ENCODE results near the gene TRAPPC4.
"Not testable (repeated sequence)": the region's sequence is repeated elsewhere in the genome, so short reads cannot be mapped to it uniquely, and the experiment has no call there.

TRAPPC4 gene

GRCh38 chr11:119052163-119052814 lies 33.7 kb downstream of the TRAPPC4 start:
- H3K27me3 ChIP-seq (replicated peaks) = no peaks in the 10 kb centered on the region
- no peak for TF ChIP-seq CTCF (IDR thresholded peaks at IDR 0.05; ENCODE audit: low read depth, low read length, missing control alignments)
- in situ Hi-C loops (cut with HindIII; ENCODE audit: low pct_ligation_motif_present, low sequenced_read_pairs) = no loop called here
- no peak overlapping the region for H3K27ac ChIP-seq
- peaks cover 79% of the 10 kb centered on the region for H3K36me3 ChIP-seq (replicated peaks)
- no peak for DNase-seq
- no peak overlapping the region for H3K4me3 ChIP-seq (ENCODE audit: low read depth, low read length)

GRCh38 chr11:119054418-119054817 lies 35.9 kb downstream of the TRAPPC4 start:
- TF ChIP-seq CTCF (IDR thresholded peaks at IDR 0.05; ENCODE audit: low read depth, low read length, missing control alignments) = no peak
- Histone ChIP-seq H3K27me3 (replicated peaks) (no peaks in the 10 kb centered on the region), H3K27ac (no peak overlapping the region), H3K4me3 (ENCODE audit: low read depth, low read length) (no peak overlapping the region), H3K36me3 (replicated peaks) (peaks cover 57% of the 10 kb centered on the region)
- in situ Hi-C loops (cut with HindIII; ENCODE audit: low pct_ligation_motif_present, low sequenced_read_pairs) = no loop called here
- no peak for DNase-seq

DNA sequence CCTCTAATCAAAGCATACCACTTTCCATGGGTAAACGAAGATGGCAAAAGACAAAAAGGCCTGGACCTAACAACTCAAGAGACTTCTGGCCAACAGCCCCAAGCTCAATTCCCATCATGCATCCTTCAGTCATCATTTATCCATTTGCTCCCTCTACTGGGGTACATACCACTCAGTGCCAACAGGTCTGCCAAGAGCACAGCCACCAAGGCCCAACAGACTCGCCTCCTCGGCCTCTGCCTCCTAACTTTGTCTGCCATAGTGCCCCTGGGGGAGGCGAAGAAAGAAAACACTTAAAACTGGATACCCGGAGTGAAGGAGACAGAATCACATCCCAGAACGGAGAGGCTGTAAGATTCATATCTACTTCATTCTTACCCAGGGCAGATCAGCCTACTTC lies 37.3 kb downstream of the TRAPPC4 start:
- in situ Hi-C loops (cut with HindIII; ENCODE audit: low pct_ligation_motif_present, low sequenced_read_pairs) = no loop called here
- peaks cover 45% of the 10 kb centered on the region for H3K36me3 ChIP-seq (replicated peaks)
- no peak for DNase-seq

DNA sequence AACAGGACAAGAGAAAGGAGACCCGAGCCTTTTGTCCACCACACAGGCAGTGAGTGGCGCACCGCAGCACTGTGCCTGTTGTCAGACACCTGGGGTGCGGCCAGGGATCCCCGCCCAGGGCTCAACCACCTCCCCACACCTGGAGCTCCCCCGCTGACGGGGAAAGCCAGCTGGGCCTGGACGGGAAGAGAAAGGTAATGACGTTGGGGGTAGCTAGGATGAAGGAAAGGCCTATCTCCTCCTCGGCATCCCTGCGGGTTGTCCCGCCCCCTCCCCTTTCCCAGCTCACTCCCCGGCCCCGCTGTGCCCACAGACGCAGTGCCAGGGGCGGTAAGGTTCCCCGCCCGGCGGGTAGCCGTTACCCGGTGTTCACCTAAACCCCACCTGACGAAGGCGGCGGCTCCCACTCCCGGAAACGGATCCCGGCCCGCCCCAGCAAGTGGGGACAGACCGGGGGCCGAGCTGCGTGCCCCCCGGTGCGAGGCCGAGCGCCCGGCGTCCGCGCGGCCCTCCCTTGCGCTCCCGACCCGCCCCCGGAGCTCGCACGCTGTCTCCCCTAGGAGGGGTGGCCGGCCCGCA lies 37.9 kb downstream of the TRAPPC4 start:
- no peak for TF ChIP-seq CTCF (IDR thresholded peaks at IDR 0.05; ENCODE audit: low read depth, low read length, missing control alignments)
- no peak for DNase-seq
- no peaks in the 10 kb centered on the region for H3K27me3 ChIP-seq (replicated peaks)
- H3K4me3 ChIP-seq (ENCODE audit: low read depth, low read length) = peak overlapping the region; percentile 89
- H3K36me3 ChIP-seq (replicated peaks) = peaks cover 39% of the 10 kb centered on the region
- H3K27ac ChIP-seq = peak overlapping the region; percentile 84
- in situ Hi-C loops (cut with HindIII; ENCODE audit: low pct_ligation_motif_present, low sequenced_read_pairs) = no loop called here

More for the DNA sequence above, 37.3 kb downstream of the TRAPPC4 start:
- peak overlapping the region; percentile 89 for H3K4me3 ChIP-seq (ENCODE audit: low read depth, low read length)
- no peaks in the 10 kb centered on the region for H3K27me3 ChIP-seq (replicated peaks)
- H3K27ac ChIP-seq = no peak overlapping the region
- peak; percentile 29 for TF ChIP-seq CTCF (IDR thresholded peaks at IDR 0.05; ENCODE audit: low read depth, low read length, missing control alignments)

DNA sequence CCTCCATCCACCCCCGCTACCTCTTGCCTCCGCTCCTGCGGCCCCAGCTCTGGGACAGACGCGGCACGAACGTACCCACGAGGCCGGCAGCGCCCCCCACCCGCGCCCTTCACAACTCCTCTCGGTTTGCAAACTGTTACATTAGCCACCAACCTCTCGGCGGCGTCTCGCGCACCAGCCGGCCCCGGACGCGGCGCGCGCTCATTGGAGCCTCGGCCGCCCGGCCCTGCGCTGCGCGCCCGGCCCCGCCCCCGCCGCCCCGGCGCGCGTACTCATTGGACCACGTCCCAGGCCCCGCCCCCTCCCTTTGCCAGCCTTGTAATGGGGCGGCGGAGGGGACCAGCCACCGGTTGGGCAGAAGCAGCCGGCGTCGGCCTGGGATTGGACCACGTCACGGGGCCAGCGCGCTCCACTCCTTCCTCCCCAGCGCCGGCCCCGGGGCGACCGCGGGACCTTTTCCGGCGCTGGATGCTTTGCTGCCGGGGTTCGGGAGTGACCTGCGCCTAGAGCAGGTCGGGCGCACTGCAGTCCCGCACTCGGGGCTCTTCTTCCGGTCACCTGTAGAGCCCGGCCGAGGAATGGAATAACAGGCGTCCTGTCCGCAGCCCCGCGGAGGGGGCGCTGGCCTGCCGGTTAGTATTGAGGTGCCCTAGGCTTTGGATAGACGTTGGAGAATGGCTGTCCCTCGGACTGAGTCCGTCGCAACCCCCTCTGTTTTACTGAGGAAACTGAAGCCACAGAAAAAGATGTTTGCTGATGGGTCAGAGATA lies 38.6 kb downstream of the TRAPPC4 start, which contains the start of gene HYOU1:
HYOU1 (minus strand) TSS at position 206 of the 770 bp plus-strand sequence. CDS start 1,045 bp downstream, outside the sequence.
- Histone ChIP-seq H3K27ac (peak within 1 kb of the TSS; percentile 84), H3K27me3 (replicated peaks) (no peaks in the 10 kb centered on the region), H3K36me3 (replicated peaks) (peaks cover 32% of the 10 kb centered on the region), H3K4me3 (ENCODE audit: low read depth, low read length) (peak within 1 kb of the TSS; percentile 89)
- DNase-seq = peak; percentile 96
- peak; percentile 51 for TF ChIP-seq CTCF (IDR thresholded peaks at IDR 0.05; ENCODE audit: low read depth, low read length, missing control alignments)
- in situ Hi-C loops (cut with HindIII; ENCODE audit: low pct_ligation_motif_present, low sequenced_read_pairs) = no loop called here

- H3K4me3 ChIP-seq (ENCODE audit: low read depth, low read length); H3K27me3 ChIP-seq (replicated peaks); in situ Hi-C loops (cut with HindIII; ENCODE audit: low pct_ligation_motif_present, low sequenced_read_pairs); H3K27ac ChIP-seq; DNase-seq: not testable (repeated sequence)
- H3K36me3 ChIP-seq (replicated peaks) = peaks cover 14% of the 10 kb centered on the region
Observed at GRCh38 chr11:119059128-119059527, 40.6 kb downstream of the TRAPPC4 start.
